HG03432 (cell line): ENCODE measurements around the gene MYL2.
A peak's percentile ranks its signal among the peaks of the same experiment; 100 is the strongest.

Experiments used
- ATAC-seq: cut with Tn5 transposase; IDR thresholded peaks from one replicate; pipeline ENCODE4 v1.9.1; 2021; ENCODE audit warnings: mild to moderate bottlenecking, moderate library complexity; ENCODE audit not compliant: unreplicated experiment

MYL2 gene

DNA sequence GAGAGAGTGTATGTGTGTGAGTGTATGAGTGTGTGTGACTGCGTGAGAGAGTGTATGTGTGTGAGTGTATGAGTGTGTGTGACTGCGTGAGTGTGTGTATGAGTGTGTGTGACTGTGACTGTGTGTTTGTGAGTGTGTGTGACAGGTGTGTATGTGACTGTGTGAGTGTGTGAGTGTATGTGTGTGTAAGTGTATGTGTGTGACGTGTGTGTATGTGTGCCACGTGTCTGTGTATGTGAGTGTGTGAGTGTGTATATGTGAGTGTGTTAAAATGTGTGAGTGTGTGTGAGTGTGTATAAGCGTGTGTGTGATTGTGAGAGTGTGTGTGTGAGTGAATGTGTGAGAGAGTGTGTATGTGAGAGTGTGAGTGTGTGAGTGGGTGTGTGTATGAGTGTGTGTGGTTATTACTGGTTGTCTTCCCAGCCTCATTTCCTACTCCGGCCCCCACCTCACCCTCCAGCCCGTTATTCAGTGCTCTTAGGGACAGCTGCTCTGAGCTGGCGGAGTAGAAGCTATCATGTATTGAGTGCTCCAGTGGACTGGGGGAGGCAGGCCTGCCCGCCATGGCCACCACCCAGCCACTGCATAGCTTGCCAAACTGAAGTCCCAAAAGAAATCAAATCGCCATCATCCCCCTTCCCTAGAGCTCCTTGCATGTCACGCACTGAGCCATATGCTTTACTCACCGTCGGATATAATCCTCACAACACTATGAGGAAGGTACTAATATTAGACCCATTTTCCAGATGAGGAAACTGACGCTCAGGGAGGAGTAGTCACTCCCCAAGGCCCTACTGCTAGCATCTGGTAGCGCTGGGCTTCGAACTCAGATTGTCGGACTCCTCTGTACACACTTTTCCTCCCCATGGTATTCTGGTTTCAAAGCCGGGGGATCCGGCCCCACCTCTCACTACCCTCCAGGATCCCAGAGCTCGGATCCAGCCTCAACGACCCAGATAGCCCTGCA lies 10.3 kb upstream of the MYL2 start:
- no peak for ATAC-seq

GRCh38 chr12:110929818-110930217 lies 9.4 kb upstream of the MYL2 start:
- ATAC-seq: no peak

DNA sequence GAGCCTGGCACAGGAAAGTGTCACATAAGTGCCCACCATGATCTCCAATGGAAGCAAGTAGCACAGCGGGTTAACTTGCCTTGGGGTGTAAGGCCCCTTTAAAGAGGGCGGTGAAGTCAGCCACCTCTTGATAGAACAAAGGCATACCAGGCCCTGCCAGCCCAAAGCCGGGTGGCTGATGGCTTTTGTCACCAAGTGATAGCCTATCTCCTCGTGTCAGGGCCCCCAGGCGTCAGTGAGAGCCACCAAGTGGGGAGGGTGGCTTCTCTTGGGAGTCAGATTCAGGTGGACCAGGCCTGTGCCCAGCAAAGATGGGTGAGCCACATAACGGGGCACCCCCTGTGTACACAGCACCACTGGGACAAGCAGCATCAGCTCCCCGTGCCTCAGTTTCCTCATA lies 8.3 kb upstream of the MYL2 start:
- ATAC-seq: no peak

- ATAC-seq: no peak
Measured at GRCh38 chr12:110927546-110927945, 7.2 kb upstream of the MYL2 start.

- ATAC-seq: no peak
Measured at GRCh38 chr12:110923692-110924334, 3.4 kb upstream of the MYL2 start.

- ATAC-seq: no peak
Measured at GRCh38 chr12:110923192-110923591, 2.8 kb upstream of the MYL2 start.

DNA sequence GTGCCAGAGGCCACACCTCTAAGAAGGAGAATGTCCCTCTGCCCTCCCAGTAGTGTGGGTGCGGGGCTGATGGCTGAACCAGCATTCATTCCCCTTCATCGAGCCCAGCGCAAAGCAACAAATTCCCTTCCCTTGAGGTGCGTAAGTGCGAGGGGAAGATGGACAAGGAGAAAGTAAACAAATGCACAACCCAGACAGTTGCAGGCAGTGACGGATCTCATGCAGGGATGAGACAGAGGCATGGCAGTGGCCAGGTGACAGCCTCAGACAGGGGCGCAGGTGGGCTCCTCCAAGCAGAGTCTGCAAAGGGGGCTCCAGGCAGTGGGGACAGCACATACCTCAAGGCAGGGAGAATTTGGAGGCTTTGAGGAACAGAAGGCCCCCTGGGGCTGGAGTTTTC lies 2.3 kb upstream of the MYL2 start:
- ATAC-seq: no peak

DNA sequence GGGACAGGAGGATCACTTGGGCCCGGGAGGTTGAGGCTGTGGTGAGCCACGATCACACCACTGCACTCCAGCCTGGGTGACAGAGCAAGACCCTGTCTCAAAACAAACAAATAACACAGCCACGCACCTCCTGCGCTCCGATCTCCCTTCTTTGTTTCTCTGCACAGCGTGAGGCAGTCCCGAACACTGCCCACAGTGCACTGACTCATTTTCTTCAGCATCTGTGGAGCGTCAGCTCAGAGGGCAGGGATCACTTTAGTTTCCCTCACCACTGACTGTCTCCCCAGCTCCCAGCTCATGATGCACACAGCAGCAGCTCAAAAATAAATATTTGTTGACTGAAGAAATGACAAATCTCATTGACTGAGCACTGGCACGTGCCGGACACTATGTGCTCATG lies 883 bp upstream of the MYL2 start:
- ATAC-seq: no peak

GRCh38 chr12:110919720-110920119 lies 659 bp downstream of the MYL2 start:
- ATAC-seq: no peak

GRCh38 chr12:110917961-110918360 lies 2.4 kb downstream of the MYL2 start:
- no peak for ATAC-seq

- ATAC-seq: no peak
Measured at GRCh38 chr12:110917467-110917866, 2.9 kb downstream of the MYL2 start.

GRCh38 chr12:110916295-110916875 lies 4.0 kb downstream of the MYL2 start:
- ATAC-seq: no peak

DNA sequence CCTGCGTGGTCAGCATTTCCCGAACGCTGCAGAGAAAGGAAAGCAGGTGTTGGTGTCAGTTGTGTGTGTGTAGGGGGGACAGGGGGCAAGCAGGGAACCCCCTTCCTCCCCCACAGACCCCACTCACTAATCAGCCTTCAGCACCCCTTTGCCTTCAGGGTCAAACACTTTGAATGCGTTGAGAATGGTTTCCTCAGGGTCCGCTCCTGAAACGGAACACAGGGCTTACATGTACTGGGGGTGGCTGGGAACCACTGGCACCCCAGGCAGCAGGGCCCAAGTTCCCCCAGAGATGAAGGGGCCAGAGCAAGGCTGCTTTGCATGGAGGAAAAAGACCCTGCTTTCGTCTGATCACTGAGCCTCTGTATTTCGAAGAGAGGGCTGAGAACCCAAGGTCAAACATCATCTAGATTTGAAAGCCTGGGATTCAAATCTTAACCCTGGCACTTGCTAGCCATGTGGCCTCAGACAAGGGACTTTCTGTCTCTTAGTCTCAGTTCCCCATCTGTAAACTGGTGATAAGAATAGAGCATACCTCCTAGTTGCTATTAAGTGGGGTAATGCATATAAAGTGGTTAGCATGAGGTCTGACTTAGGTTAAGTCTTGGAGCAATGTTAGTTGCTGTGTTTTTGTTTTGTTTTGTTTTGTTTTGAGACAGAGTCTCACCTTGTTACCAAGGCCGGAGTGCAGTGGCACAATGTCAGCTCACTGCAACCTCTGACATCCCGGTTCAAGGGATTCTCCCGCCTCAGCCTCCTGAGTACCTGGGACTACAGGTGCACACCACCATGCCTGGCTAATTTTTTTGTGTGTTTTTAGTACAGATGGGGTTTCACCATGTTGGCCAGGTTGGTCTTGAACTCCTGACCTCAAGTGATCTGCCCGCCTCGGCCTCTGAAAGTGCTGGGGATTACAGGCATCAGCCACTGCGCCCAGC lies 7.0 kb downstream of the MYL2 start:
- peak; percentile 98 for ATAC-seq

DNA sequence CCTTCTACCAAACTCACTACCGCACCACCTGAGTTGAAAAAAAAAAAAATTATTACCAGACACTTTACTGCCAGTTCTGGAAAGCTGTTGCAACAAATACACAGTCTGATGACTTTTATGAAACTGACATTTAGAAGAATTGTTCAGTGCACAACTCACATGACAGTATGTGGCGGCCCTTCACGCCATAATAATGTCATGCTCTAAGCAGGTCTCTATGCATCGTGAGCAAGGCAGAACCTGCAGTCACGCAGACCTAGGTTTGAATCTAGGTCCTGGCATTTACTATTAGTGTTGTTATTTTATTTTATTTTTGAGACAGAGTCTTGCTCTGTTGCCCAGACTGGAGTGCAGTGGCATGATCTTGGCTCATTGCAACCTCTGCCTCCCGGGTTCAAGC lies 8.1 kb downstream of the MYL2 start:
- ATAC-seq: no peak

GRCh38 chr12:110908377-110909152 lies 11.8 kb downstream of the MYL2 start:
- ATAC-seq: no peak

DNA sequence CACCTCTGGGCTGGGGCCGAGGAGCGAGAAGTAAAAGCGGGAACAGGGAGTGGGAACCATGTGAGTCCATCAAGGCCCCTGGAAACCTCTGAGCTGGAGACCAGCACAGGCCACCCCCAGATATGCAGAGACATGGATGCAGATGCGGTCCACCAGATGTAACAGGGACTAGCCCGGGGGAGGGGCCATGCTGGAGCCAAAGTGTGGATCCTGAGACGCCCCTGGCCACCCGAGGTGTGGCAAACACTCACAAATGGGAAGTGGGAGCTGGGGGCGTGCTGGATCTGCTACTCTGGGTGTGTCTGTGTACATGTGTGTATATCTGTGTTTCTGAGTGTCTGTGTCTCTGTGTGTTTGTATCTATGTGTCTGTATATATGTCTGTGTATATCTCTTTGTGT lies 12.8 kb downstream of the MYL2 start:
- ATAC-seq: no peak

DNA sequence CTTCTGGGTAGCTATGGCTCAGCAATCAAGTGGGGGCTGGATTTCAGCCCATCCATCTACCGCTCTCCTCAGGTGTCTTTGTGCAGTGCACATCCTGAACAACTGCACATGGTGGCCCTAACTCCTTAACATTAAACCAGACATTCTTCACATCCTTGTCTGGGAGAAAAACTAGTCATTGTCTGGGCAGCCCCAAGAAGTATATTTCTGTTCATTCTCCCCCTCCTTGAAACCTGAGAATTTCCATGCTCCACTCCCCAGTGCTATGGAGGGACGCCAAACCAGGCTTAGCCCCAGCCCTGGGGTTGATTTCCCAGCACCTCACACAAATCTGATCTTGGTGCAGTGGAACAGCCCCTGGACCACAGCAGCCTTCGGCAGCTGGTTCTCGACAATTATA lies 13.4 kb downstream of the MYL2 start:
- ATAC-seq: no peak

GRCh38 chr12:110906516-110906915 lies 13.9 kb downstream of the MYL2 start:
- ATAC-seq: peak; percentile 37

DNA sequence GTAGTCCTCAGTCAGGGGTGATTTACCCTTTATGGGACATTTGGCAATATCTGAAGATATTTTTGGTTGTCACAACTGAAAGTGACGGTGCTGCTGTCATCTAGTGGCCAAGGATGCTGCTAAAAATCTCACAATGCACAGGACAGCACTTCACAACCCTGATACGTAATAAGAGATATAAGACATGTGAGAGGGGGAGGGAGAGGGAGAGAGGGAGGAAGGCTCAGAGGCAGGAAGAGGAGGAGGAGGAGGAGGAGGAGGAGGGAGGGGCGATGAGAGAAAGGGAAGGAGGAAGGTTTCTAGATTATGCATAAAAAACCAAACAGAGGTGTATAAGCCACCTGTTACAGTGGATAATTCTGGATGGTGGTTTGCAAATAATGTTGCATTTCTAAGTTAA lies 14.3 kb downstream of the MYL2 start:
- ATAC-seq: peak; percentile 38

GRCh38 chr12:110903511-110903910 lies 16.9 kb downstream of the MYL2 start:
- no peak for ATAC-seq
